ENCODE measurements around the gene TMEM52. TPM values are rescaled to one million over a fixed set of nuclear protein-coding genes. Genes with fewer than 3 reads are reported as not detected.
A peak's percentile ranks its signal among the peaks of the same experiment; 100 is the strongest.

Gene TMEM52
- 1 to 10 TPM in 7 of 8 experiments, under 1 TPM in 1; 0.71 to 7.1 (median 2.7) TPM for total RNA-seq

GRCh38 chr1:1918901-1919303, at the start of gene TMEM52:
Gene TMEM52 (minus strand): TSS chr1:1919279. CDS start chr1:1919265, 14 bp downstream.
- peak within 1 kb of the TSS in 1 of 2 donors; percentile 5 for H3K27ac ChIP-seq
- ATAC-seq (replicated peaks in 6 of 8), result peak in 6 of 8 experiments; percentile 59 to 74 (median 72)
- 7% methylated on average over 3 of the region's 44 CpGs; no CpG with 5 or more reads in 9 of the 10 experiments for WGBS, 10 experiments

GRCh38 chr1:1967879-1968278, 48.8 kb upstream of the TMEM52 start:
- no peak overlapping the region for H3K4me3 ChIP-seq
- no peaks in the 10 kb centered on the region for H3K4me1 ChIP-seq (replicated peaks in 1 of 2)
- in situ Hi-C loops (cut with MboI; ENCODE audit: low pct_unique_long_range_greater_than_20kb in 2 of 9, low sequenced_read_pairs in 9 of 9, unreplicated experiment in 9 of 9), result loop anchor here in 1 of 9 experiments (10.0 kb wide), 1 partner anchor 77 kb away; no protein-coding TSS in a partner anchor
- WGBS, 10 experiments, result 3 to 100% (median 68%) methylated on average over 1 to 3 of the region's 3 CpGs
- ATAC-seq (replicated peaks in 6 of 8), result no peak
- no peak overlapping the region for H3K27ac ChIP-seq

More at GRCh38 chr1:1918901-1919303, at the start of gene TMEM52:
- peak within 1 kb of the TSS; percentile 33 to 43 (median 39) for H3K4me3 ChIP-seq
- in situ Hi-C loops (cut with MboI; ENCODE audit: low pct_unique_long_range_greater_than_20kb in 2 of 9, low sequenced_read_pairs in 9 of 9, unreplicated experiment in 9 of 9), result loop anchor here in 1 of 9 experiments (25.0 kb wide), 1 partner anchor 157 kb away; no protein-coding TSS in a partner anchor
- H3K4me1 ChIP-seq (replicated peaks in 1 of 2), result peaks cover 9 to 31% of the 10 kb centered on the region in 2 donors

GRCh38 chr1:1967151-1967550, 48.1 kb upstream of the TMEM52 start:
- Histone ChIP-seq H3K4me1 (replicated peaks in 1 of 2) (no peaks in the 10 kb centered on the region), H3K27ac (no peak overlapping the region), H3K4me3 (no peak overlapping the region)
- 50 to 96% (median 83%) methylated on average over 1 to 8 of the region's 16 CpGs; no CpG with 5 or more reads in 5 of the 10 experiments for WGBS, 10 experiments
- in situ Hi-C loops (cut with MboI; ENCODE audit: low pct_unique_long_range_greater_than_20kb in 2 of 9, low sequenced_read_pairs in 9 of 9, unreplicated experiment in 9 of 9), result loop anchor here in 1 of 9 experiments (10.0 kb wide), 1 partner anchor 78 kb away; no protein-coding TSS in a partner anchor
- no peak for ATAC-seq (replicated peaks in 6 of 8)

- peak in 5 of 8 experiments; percentile 27 to 64 (median 34) for ATAC-seq (replicated peaks in 6 of 8)
- in situ Hi-C loops (cut with MboI; ENCODE audit: low pct_unique_long_range_greater_than_20kb in 2 of 9, low sequenced_read_pairs in 9 of 9, unreplicated experiment in 9 of 9), result loop anchor here in 1 of 9 experiments (10.0 kb wide), 1 partner anchor 79 kb away; no protein-coding TSS in a partner anchor
- WGBS, 10 experiments, result 17 to 86% (median 70%) methylated on average over 2 to 21 of the region's 38 CpGs; no CpG with 5 or more reads in 2 of the 10 experiments
- Histone ChIP-seq H3K4me1 (replicated peaks in 1 of 2) (no peaks in the 10 kb centered on the region), H3K4me3 (no peak overlapping the region), H3K27ac (no peak overlapping the region)
Measured at GRCh38 chr1:1966071-1966740, 47.1 kb upstream of the TMEM52 start.

GRCh38 chr1:1965546-1965945, 46.5 kb upstream of the TMEM52 start:
- WGBS, 10 experiments, result 27 to 86% (median 76%) methylated on average over 2 to 7 of the region's 10 CpGs; no CpG with 5 or more reads in 4 of the 10 experiments
- H3K4me3 ChIP-seq, result no peak overlapping the region
- H3K4me1 ChIP-seq (replicated peaks in 1 of 2), result peaks cover 0 to 5% of the 10 kb centered on the region in 2 donors
- no peak overlapping the region for H3K27ac ChIP-seq
- in situ Hi-C loops (cut with MboI; ENCODE audit: low pct_unique_long_range_greater_than_20kb in 2 of 9, low sequenced_read_pairs in 9 of 9, unreplicated experiment in 9 of 9), result loop anchor here in 1 of 9 experiments (10.0 kb wide), 1 partner anchor 79 kb away; no protein-coding TSS in a partner anchor
- peak in 2 of 8 experiments; percentile 2 to 4 for ATAC-seq (replicated peaks in 6 of 8)

- no peak for ATAC-seq (replicated peaks in 6 of 8)
- in situ Hi-C loops (cut with MboI; ENCODE audit: low pct_unique_long_range_greater_than_20kb in 2 of 9, low sequenced_read_pairs in 9 of 9, unreplicated experiment in 9 of 9), result loop anchor here in 1 of 9 experiments (10.0 kb wide), 1 partner anchor 80 kb away; no protein-coding TSS in a partner anchor
- Histone ChIP-seq H3K4me1 (replicated peaks in 1 of 2) (peaks cover 0 to 12% of the 10 kb centered on the region in 2 donors), H3K4me3 (no peak overlapping the region), H3K27ac (no peak overlapping the region)
- 60 to 93% (median 77%) methylated on average over 2 to 9 of the region's 25 CpGs; no CpG with 5 or more reads in 3 of the 10 experiments for WGBS, 10 experiments
Measured at GRCh38 chr1:1964811-1965210, 45.7 kb upstream of the TMEM52 start.

- in situ Hi-C loops (cut with MboI; ENCODE audit: low pct_unique_long_range_greater_than_20kb in 2 of 9, low sequenced_read_pairs in 9 of 9, unreplicated experiment in 9 of 9), result loop anchor here in 1 of 9 experiments (10.0 kb wide), 1 partner anchor 81 kb away; no protein-coding TSS in a partner anchor
- Histone ChIP-seq H3K4me3 (no peak overlapping the region), H3K27ac (no peak overlapping the region), H3K4me1 (replicated peaks in 1 of 2) (peaks cover 0 to 14% of the 10 kb centered on the region in 2 donors)
- no peak for ATAC-seq (replicated peaks in 6 of 8)
- 37 to 90% (median 77%) methylated on average over 3 to 15 of the region's 17 CpGs; no CpG with 5 or more reads in 1 of the 10 experiments for WGBS, 10 experiments
Measured at GRCh38 chr1:1963570-1963969, 44.5 kb upstream of the TMEM52 start.

- no peak overlapping the region for H3K27ac ChIP-seq
- 13 to 93% (median 74%) methylated on average over 1 to 2 of the region's 2 CpGs; no CpG with 5 or more reads in 4 of the 10 experiments for WGBS, 10 experiments
- H3K4me3 ChIP-seq, result no peak overlapping the region
- ATAC-seq (replicated peaks in 6 of 8), result no peak
- in situ Hi-C loops (cut with MboI; ENCODE audit: low pct_unique_long_range_greater_than_20kb in 2 of 9, low sequenced_read_pairs in 9 of 9, unreplicated experiment in 9 of 9), result loop anchor here in 1 of 9 experiments (10.0 kb wide), 1 partner anchor 82 kb away; no protein-coding TSS in a partner anchor
- H3K4me1 ChIP-seq (replicated peaks in 1 of 2), result peaks cover 0 to 14% of the 10 kb centered on the region in 2 donors
Measured at GRCh38 chr1:1962752-1963151, 43.7 kb upstream of the TMEM52 start.

GRCh38 chr1:1960480-1961196, 41.6 kb upstream of the TMEM52 start:
- peaks cover 0 to 14% of the 10 kb centered on the region in 2 donors for H3K4me1 ChIP-seq (replicated peaks in 1 of 2)
- H3K27ac ChIP-seq, result no peak overlapping the region
- H3K4me3 ChIP-seq, result no peak overlapping the region
- peak in 1 of 8 experiments; percentile 17 for ATAC-seq (replicated peaks in 6 of 8)
- 0 to 80% (median 71%) methylated on average over 1 to 16 of the region's 17 CpGs for WGBS, 10 experiments
- in situ Hi-C loops (cut with MboI; ENCODE audit: low pct_unique_long_range_greater_than_20kb in 2 of 9, low sequenced_read_pairs in 9 of 9, unreplicated experiment in 9 of 9), result loop anchor here in 1 of 9 experiments (10.0 kb wide), 1 partner anchor 84 kb away; no protein-coding TSS in a partner anchor

- peaks cover 0 to 14% of the 10 kb centered on the region in 2 donors for H3K4me1 ChIP-seq (replicated peaks in 1 of 2)
- 0 to 55% (median 4%) methylated on average over 1 to 8 of the region's 23 CpGs; no CpG with 5 or more reads in 3 of the 10 experiments for WGBS, 10 experiments
- in situ Hi-C loops (cut with MboI; ENCODE audit: low pct_unique_long_range_greater_than_20kb in 2 of 9, low sequenced_read_pairs in 9 of 9, unreplicated experiment in 9 of 9), result loop anchor here in 1 of 9 experiments (10.0 kb wide), 1 partner anchor 85 kb away; no protein-coding TSS in a partner anchor
- peak; percentile 88 to 98 (median 90) for ATAC-seq (replicated peaks in 6 of 8)
- no peak overlapping the region for H3K27ac ChIP-seq
- no peak overlapping the region for H3K4me3 ChIP-seq
Measured at GRCh38 chr1:1959840-1960479, 40.9 kb upstream of the TMEM52 start.

- no peak overlapping the region for H3K4me3 ChIP-seq
- 82 to 87% methylated on average over 4 of the region's 12 CpGs; no CpG with 5 or more reads in 8 of the 10 experiments for WGBS, 10 experiments
- H3K4me1 ChIP-seq (replicated peaks in 1 of 2), result peaks cover 0 to 14% of the 10 kb centered on the region in 2 donors
- in situ Hi-C loops (cut with MboI; ENCODE audit: low pct_unique_long_range_greater_than_20kb in 2 of 9, low sequenced_read_pairs in 9 of 9, unreplicated experiment in 9 of 9), result no loop called here
- ATAC-seq (replicated peaks in 6 of 8), result peak in 1 of 8 experiments; percentile 4
- H3K27ac ChIP-seq, result no peak overlapping the region
Measured at GRCh38 chr1:1959459-1959839, 40.4 kb upstream of the TMEM52 start.

GRCh38 chr1:1958071-1958541, 39.0 kb upstream of the TMEM52 start:
- 86 to 100% (median 91%) methylated on average over 1 to 22 of the region's 29 CpGs; no CpG with 5 or more reads in 4 of the 10 experiments for WGBS, 10 experiments
- H3K4me1 ChIP-seq (replicated peaks in 1 of 2), result peaks cover 0 to 14% of the 10 kb centered on the region in 2 donors
- in situ Hi-C loops (cut with MboI; ENCODE audit: low pct_unique_long_range_greater_than_20kb in 2 of 9, low sequenced_read_pairs in 9 of 9, unreplicated experiment in 9 of 9), result no loop called here
- ATAC-seq (replicated peaks in 6 of 8), result no peak
- no peak overlapping the region for H3K4me3 ChIP-seq
- H3K27ac ChIP-seq, result no peak overlapping the region
